GM21360 (cell line): Measurements from ENCODE around the gene ZNF391.
"Not testable (repeated sequence)": the region's sequence is repeated elsewhere in the genome, so short reads cannot be mapped to it uniquely, and the experiment has no call there.

Experiments
- ATAC-seq: cut with Tn5 transposase; IDR thresholded peaks from one replicate; pipeline ENCODE4 v1.9.1; 2021; ENCODE audit warnings: mild to moderate bottlenecking, moderate library complexity; ENCODE audit not compliant: unreplicated experiment

Gene ZNF391

DNA sequence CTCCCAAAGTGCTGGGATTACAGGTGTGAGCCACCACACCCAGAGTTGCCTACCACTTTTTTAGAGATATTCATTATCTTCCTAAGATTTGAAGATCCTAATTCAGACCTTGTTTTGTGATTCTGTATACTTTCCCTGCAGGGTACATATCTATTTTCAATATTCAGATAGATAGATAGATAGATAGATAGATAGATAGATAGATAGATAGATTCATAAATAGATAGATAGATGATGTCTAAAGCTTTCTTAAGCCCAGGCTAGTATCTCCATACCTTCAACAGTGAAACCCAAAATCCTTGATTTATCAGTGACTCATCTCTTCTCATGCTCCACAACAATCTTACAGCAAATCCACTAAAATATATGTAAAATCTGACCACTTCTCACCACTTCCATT is 30.8 kb downstream of the ZNF391 start:
- ATAC-seq: no peak

DNA sequence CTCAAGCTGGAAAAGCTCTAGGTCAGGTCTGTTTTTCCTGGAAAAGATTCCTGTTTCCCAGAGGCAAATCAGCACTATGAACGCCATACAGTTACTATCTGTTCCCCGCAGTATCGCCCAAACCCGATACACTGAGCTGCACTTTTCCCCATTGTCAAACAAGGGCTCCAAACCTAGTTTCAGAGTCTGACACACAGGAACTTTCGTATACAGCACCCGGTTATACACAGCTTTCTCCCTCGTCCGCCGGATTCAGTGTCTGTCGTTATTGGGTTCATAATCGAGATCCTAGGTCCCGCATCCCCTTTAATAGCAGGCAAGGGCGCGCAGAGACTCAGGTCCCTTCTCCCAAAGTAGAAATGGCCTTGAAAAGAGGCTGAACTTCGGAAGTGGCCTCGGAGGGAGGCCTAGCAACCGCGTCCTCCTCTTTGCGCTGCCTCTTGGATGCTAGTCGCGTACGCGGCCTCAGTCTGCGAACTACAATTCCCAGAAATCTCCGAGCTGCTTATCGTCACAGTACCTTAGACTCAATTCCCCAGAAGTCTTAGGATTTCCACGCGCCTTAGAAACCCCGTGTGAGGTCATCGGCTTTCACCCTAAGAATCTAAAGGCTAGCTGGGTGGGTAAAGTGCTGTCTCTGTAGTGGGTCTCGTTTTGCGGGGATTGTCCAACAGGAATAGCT is 34.2 kb downstream of the ZNF391 start:
- no peak for ATAC-seq

DNA sequence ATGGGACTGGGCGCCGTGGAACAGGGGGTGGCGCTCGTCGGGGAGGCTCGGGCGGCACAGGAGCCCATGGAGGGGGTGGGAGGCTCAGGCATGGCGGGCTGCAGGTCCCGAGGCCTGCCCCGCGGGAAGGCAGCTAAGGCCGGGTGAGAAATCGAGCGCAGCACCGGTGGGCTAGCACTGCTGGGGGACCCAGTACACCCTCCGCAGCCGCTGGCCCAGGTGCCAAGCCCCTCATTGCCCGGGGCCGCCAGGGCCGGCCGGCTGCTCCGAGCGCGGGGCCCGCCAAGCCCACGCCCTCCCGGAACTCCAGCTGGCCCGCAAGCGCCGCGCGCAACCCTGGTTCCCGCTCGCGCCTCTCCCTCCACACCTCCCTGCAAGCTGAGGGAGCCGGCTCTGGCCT is 36.3 kb downstream of the ZNF391 start:
- ATAC-seq: not testable (repeated sequence)

GRCh38 chr6:27426045-27426620 is 37.6 kb downstream of the ZNF391 start:
- ATAC-seq: no peak

DNA sequence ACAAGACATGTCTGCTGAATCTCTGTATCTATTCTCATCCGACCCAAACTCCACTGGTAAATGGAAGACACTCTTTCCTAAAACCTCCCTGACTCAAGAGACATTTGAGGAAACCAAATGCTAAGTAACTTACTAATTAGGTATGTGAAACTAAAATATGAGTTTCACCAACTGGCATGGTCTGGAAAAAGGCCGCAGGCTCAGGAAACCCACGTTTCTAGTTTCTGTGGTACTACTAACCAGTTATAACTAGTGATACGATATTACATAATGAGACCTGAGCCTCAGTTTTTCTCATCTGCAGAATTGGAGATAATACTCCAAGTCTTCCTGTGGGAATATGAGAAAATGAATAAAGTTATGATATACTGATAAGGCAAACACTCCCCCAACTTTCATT is 39.9 kb downstream of the ZNF391 start:
- ATAC-seq: no peak

DNA sequence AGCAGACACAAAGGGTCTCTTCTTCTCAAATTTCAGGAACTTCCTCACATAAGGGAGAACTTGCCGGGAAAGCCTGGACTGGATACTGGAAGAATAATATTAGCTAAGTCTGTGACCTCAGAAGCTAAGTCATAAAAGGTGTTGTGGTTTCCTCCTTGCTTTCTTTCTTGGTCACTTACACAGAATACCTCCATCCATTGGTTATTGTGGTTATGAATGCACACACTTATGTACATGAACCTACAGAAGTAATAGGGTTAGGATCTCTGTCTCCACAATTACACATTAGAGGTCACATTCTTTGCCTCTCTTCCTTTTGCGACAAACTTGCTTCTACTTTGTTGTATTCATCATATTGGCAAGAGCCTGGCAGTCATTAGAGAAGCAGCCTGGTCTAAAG is 40.4 kb downstream of the ZNF391 start:
- no peak for ATAC-seq

DNA sequence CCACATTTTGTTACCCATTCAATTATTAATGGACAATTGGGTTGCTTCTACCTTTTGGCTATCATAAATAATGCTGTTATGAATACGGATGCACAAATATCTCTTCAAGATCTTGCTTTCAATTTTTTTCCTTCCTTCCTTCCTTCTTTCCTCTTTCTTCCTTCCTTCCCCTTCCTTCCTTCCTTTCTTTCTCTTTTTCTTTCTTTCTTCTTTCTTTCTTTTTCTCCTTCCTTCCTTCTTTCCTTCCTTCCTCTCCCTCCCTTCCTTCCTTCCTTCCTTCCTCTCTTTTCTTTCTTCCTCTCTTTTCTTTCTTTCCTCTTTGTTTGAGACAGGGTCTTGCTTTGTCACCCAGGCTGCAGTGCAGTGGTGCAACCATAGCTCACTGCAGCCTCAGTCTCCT is 45.2 kb downstream of the ZNF391 start:
- no peak for ATAC-seq

DNA sequence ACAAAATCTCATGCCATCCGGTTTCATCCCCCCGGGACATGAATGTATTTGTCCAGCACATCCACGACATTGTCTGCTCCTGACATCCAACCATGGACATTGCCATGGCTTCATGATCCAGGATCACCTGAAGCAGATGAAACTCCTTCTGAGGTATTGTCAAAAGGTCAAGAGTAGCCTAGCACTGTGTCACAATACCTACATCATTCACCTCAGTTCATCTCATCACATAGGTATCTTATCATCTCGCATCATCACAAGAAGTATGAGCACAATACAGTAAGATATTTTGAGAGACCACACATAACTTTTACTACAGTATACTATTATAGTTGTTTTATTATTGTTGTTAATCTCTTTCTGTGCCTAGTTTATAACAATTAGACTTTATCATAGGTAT is 50.8 kb downstream of the ZNF391 start:
- ATAC-seq: no peak

GRCh38 chr6:27441001-27441400 is 52.4 kb downstream of the ZNF391 start:
- no peak for ATAC-seq

DNA sequence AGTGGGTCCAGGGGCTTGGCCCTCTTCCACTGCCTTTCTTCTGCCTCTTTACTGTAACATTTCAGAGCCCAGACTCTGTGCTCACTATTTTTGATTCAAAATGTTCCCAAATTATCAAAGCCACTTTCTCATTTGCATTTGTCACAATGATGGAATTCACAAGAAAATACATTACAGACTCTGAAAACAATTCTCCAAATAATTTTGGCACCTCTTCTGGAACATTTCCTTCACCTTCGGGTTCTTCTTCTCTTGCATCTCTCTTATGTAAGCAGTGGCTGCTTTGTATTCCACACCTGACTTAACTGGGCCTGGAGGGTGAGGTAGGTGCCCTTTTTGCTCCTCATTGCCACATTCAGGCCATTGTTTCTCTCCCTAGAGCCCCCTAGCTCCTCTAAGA is 54.4 kb downstream of the ZNF391 start:
- ATAC-seq: no peak

DNA sequence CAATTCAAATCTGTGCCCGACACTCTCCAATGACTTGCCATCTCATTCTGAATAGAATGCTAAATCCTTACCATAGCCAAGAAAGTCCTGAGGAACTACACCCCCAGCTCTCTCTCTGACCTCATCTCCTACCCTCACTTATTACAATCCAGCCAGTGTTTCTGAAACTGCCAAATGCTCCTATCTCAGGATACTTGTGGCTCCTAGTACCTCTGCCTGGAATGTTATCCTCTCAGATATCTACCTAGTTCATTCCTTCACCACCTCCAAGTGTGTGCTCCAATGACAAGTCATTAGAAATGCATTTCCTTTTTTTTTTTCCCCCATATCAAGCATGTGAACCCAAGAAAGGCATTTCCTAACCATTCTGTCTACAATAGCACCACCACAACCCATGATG is 59.9 kb downstream of the ZNF391 start:
- ATAC-seq: no peak

DNA sequence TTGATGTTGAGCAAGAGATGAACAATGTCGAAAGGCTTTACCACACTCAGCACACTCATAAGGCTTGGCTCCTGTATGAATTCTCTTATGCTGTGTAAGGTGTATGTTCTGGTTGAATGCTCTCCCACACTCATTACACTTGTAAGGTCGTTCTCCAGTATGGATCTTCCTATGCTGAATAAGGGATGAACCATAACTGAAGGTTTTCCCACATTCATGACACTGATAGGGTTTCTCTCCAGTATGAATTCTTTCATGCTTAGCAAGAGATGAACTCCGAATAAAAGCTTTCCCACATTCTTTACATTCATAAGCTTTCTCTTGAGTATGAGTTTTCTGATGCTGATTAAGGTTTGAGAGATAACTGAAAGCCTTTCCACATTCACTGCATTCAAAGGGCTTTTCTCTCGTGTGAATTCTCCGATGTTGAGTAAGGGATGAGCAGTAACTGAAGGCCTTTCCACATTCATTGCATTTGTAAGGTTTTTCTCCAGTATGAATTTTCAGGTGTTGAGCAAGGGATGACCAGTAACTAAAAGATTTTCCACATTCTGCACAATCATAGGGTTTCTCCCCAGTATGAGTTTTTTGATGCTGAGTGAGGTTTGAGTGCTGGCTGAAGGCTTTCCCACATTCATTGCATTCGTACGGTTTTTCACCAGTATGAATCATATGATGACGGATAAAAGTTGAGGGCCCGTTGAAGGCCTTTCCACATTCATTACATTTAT is 63.3 kb downstream of the ZNF391 start:
- ATAC-seq: no peak

- ATAC-seq: no peak
Measured at GRCh38 chr6:27452496-27452897, 63.9 kb downstream of the ZNF391 start.
